Suprapubic skin (tissue), 3 donors: ENCODE data around the gene IGSF9.

Source experiments
- CTCF ChIP-seq, 2 donors: fragments of 200-600 bp in 1 of 2; fragments of 450-650 bp in 1 of 2; sonication (generic) in 1 of 2; IDR thresholded peaks; one replicate each; pipeline ENCODE4 v1.5.1; 2016 to 2019; ENCODE audit warnings: antibody characterized with exemption in 2 of 2, mild to moderate bottlenecking in 1 of 2, moderate library complexity in 1 of 2
- EP300 ChIP-seq: sonication (generic); formaldehyde crosslinking; IDR thresholded peaks from one replicate; pipeline ENCODE4 v1.6.1; 2017; ENCODE audit warnings: antibody characterized with exemption
- POLR2A ChIP-seq, 2 donors: fragments of 450-650 bp; IDR thresholded peaks; one replicate each; pipeline ENCODE4 v1.6.1; 2017; ENCODE audit warnings: antibody characterized with exemption in 2 of 2, mild to moderate bottlenecking in 2 of 2, moderate library complexity in 2 of 2

- TF ChIP-seq CTCF (IDR thresholded peaks at IDR 0.05) (no peak), EP300 (no peak), POLR2A (IDR thresholded peaks at IDR 0.05) (no peak)
Measured at GRCh38 chr1:159972443-159973205, 27.2 kb upstream of the IGSF9 start.
